NCI-H82 (cell line): Measurements from ENCODE around the gene SLC27A1.
"Not testable (repeated sequence)": the region's sequence is repeated elsewhere in the genome, so short reads cannot be mapped to it uniquely, and the experiment has no call there.

ENCODE experiments used
- DNase-seq: peaks from one replicate; lab custom pipeline; 2025; lab: John Stamatoyannopoulos, UW

Gene SLC27A1

GRCh38 chr19:17456127-17456526 is 14.2 kb upstream of the SLC27A1 start:
- no peak for DNase-seq

DNA sequence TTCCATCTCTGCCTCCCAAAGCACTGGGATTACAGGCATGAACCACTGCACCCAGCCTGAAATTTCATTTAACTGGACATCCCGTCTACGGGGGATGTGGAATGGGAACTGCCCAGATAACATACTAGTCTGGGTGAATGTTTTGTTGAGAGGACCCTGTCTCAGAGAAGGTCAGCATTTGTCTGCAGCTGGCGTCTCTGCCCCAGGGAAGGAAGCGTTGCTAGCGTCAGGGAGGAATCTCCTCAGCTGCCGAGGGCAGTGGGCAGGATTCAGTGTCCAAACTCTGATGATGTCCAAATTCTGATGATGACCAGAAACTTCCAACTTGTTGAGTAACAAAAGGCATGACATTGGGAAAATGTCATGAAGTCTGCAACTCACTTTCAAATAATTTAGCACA is 12.7 kb upstream of the SLC27A1 start:
- no peak for DNase-seq

DNA sequence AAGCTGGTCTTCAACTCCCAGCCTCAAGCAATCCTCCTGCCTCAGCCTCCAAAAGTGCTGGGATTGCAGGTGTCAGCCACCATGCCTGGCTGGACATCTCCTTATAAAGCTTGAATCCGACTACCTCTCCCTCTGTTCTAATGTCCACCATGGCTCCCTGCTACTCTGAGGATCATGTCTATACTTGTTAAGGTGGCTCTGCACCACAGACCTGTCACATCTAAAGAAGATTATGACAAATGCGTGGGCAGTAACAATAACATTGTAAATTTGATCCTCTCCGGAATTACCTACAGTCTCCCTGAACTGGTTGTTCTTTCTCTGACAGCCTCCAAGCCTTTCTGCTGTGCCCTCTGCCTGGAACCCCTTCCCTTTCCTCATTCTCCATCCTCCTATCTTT is 11.4 kb upstream of the SLC27A1 start:
- DNase-seq, result peak; percentile 49

- peak; percentile 99 for DNase-seq
Observed at GRCh38 chr19:17460372-17461230, 9.7 kb upstream of the SLC27A1 start, which contains the start of gene NXNL1. Gene NXNL1, minus strand, starts transcription at chr19:17460926. Its CDS starts 57 bp downstream, at chr19:17460869.

- DNase-seq, result no peak
Observed at GRCh38 chr19:17466487-17466850, 3.9 kb upstream of the SLC27A1 start.

GRCh38 chr19:17467471-17468301 is 2.6 kb upstream of the SLC27A1 start:
- DNase-seq, result no peak

DNA sequence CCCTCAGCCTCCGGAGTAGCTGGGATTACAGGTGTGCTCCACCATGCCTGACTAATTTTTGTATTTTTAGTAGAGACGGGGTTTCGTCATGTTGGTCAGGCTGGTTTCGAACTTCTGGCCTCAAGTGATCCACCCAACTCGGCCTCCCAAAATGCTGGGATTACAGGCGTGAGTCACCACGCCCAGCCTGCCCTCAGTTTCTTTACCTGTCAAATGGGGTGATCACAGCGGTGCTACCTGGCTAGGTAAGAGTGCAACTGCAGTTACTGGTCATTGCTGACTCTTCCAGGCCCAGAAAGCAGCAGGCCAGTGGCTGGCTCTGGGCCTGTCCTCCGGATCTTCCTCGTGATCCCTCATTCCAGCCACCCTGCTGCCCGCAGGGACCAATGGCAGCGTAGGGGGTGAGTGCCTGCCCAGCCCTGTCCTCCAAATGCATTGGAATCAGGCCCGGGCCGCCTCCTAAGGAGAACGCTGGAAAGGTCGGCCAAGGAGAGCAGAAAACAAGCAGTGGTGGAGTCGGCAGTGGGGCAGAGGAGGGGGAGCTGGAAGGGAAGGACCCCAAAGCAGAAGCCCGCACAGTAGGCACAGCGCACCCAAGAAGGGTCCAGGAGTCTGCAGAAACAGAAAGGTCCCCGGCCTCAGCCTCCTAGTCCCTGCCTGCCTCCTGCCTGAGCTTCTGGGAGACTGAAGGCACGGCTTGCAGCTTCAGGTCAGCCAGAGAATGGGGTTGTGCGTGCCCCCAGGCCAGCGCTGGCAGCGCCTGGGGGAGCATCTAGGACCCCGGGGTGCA is 1.8 kb upstream of the SLC27A1 start:
- no peak for DNase-seq

DNA sequence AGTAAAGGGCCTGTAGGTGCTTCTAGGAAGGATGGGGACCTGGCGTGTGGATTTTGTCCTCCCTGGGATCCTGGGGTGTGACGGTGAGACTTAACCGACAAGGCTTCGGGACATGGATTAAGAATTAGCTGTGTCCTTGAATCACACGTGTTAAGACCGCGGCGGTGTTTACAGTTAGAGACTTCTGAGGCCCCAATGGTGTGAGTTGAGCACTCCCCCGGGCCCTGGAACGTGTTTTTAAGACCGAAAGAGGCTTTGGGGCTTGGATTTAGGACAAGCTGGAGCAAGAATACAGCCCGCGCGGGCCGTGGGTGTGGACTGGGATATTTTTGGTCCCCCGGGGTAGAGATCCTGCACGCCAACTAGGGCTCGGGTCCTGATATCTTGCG is 1.2 kb upstream of the SLC27A1 start:
- DNase-seq, result peak; percentile 98

DNA sequence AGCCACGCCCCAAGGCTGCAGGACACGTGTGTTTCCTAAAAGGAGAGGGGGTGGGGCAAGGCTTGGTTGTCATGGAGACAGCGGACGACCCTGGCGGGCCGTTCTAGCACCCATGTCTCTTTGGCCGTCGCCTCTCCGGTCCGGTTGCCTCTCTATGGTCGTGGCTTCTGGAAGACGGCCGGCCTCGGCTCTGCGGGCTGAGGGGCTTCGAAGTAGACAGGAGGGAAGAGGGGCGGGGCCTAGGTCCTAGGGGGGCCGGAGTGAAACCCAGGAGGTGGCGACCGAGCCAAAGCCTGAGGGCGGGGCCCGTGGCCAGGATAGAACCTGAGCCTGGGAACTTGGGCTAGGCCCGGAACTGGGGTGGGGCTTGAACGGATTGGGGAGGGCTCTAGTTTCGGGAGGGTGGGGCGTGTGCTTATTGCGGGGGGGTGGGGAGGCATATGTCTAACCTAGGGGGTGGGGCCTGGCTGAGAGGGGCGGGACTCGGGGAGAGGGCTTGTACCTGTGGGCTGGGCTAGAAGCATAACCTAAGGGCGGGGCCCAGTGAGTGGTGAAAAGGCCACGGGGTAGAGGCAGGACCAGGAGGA is 750 bp upstream of the SLC27A1 start:
- DNase-seq, result peak; percentile 100

DNA sequence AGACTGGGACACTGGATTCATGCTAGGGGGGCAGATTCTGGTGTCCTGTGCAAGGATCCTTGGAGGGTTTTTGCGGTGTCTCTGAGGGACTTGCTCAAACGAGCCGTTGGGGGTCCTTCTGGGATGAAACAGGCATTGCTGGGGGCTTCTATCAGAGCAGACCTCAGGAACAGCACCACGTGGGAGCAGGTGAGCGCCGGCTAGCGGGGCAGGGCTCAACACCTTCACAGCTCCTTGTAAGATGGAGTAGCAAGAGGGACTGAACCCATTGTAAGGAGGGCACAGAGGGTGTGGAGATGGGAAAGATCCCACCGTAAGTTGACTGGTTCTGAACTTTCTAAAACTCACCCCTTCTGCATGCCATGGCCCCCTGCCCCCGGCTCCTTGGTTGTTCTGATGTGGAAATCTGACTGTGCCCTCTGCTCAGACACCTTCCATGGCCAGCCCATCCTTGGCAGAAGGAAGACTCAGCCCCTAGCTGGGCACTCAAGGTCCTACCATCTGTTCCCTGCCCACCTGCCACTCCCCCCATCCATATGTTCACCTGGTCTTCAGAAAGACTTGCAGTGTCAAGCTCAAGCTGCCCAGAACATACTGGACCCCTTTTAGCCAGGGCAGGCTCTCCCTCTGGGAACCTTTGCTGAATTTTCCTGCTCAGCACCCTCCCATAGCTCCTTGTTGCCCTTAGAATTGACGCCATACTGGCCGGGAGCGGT is 1.2 kb downstream of the SLC27A1 start:
- DNase-seq, result peak; percentile 60

- peak; percentile 59 for DNase-seq
Observed at GRCh38 chr19:17473041-17473440, 2.7 kb downstream of the SLC27A1 start.

GRCh38 chr19:17475011-17475540 is 4.8 kb downstream of the SLC27A1 start:
- DNase-seq, result not testable (repeated sequence)

GRCh38 chr19:17475541-17476115 is 5.3 kb downstream of the SLC27A1 start:
- no peak for DNase-seq

DNA sequence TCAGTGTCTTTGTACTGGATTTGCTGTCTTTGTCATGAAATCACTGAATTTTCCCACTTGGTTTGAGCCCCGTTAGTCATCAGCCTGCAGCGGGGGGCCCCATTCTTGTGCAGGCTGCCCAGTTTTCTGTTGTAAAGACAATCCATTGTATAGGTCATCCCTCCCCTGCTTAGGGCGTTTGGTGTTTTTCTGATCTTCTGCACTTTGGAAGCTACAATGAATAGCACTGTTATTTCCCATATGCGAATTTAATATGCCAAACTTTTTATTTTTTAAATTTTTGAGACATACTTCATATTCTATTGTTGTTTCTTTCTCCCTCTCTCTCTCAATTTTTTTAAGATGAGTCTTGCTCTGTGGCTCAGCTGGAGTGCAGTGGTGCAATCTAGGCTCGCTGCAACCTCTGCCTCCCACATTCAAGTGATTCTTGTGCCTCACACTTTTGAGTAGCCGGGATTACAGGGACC is 9.0 kb downstream of the SLC27A1 start:
- DNase-seq, result no peak

- DNase-seq, result peak; percentile 47
Observed at GRCh38 chr19:17481986-17482385, 11.7 kb downstream of the SLC27A1 start.

- no peak for DNase-seq
Observed at GRCh38 chr19:17482877-17483604, 12.7 kb downstream of the SLC27A1 start.

GRCh38 chr19:17483605-17484002 is 13.3 kb downstream of the SLC27A1 start:
- no peak for DNase-seq

DNA sequence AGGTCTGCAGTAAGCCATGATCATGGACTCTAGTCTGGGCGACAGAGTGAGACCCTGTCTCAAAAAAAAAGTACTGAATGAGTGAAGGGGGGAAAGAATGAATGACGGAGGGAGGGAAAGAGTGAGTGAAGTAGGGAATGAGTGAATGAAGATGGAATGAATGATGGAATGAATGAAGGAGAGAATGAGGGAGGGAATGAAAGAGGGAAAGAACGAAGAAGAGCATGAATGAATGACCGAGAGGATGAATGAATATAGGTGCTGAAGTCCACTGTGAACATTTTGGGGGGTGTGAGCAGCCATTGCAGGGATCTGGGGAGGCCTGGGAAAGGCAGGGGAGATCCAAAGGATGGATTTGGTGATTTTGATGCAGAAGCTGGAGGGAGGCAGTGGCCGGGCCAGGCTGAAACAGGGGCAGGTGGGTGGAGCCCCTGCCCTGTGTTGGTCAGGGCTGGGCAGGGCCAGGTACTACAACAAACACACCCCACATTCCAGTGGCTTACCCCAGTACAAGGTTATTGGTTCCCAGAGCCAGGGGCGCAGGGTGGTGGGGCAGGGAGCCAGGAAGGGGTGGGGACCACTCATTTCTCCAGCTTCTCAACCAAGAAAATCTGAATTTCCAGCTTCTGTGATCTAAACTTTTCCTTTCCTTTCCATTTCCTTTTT is 14.3 kb downstream of the SLC27A1 start:
- no peak for DNase-seq

DNA sequence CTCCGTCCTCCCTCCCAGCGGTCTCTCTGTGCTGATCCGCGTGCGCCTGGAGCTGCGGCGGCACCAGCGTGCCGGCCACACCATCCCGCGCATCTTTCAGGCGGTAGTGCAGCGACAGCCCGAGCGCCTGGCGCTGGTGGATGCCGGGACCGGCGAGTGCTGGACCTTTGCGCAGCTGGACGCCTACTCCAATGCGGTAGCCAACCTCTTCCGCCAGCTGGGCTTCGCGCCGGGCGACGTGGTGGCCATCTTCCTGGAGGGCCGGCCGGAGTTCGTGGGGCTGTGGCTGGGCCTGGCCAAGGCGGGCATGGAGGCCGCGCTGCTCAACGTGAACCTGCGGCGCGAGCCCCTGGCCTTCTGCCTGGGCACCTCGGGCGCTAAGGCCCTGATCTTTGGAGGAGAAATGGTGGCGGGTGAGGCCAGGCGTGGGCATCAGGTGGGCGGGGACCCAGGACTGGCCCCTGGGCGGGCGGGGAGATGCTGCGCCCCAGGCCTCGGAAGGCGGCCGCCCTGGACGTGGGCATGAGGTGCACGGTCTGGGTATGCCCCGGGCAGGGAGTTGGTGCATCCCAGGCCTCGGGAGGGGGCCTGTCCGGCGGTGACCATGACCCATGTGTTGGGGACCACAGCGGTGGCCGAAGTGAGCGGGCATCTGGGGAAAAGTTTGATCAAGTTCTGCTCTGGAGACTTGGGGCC is 16.4 kb downstream of the SLC27A1 start:
- DNase-seq, result no peak
